Activated CD4-positive, CD25-positive, alpha-beta regulatory T cell treated with anti-CD3 and anti-CD28 coated beads, Interleukin-2, amount 50 U/mL, for 16 hours (primary cell): Measurements from ENCODE around the gene UNC119B.
"Not testable (repeated sequence)": the region's sequence is repeated elsewhere in the genome, so short reads cannot be mapped to it uniquely, and the experiment has no call there.

ENCODE experiments used
- DNase-seq: peaks from one replicate; pipeline ENCODE4 v3.0.0-alpha.2; 2020; ENCODE audit warnings: low read depth, low spot score

UNC119B gene

GRCh38 chr12:120710031-120710804, at the start of gene UNC119B:
TSS of gene UNC119B (plus strand) at chr12:120710458. CDS start at chr12:120710475, 17 bp downstream.
- peak; percentile 57 for DNase-seq

- DNase-seq = no peak
These were observed 48.8 kb upstream of the UNC119B start for GRCh38 chr12:120661432-120661831.

- no peak for DNase-seq
These were observed 47.4 kb upstream of the UNC119B start for GRCh38 chr12:120662879-120663278.

GRCh38 chr12:120663741-120664140, 46.5 kb upstream of the UNC119B start:
- no peak for DNase-seq

- DNase-seq = no peak
These were observed 43.5 kb upstream of the UNC119B start for GRCh38 chr12:120666571-120667390.

GRCh38 chr12:120668091-120668867, 42.0 kb upstream of the UNC119B start:
- no peak for DNase-seq

- DNase-seq = no peak
These were observed 41.1 kb upstream of the UNC119B start for GRCh38 chr12:120668868-120669840.

GRCh38 chr12:120670237-120670636, 40.0 kb upstream of the UNC119B start:
- not testable (repeated sequence) for DNase-seq

- no peak for DNase-seq
These were observed 39.6 kb upstream of the UNC119B start for GRCh38 chr12:120670667-120671066.

GRCh38 chr12:120674097-120674636, 36.1 kb upstream of the UNC119B start:
- DNase-seq = no peak

GRCh38 chr12:120677765-120678473, 32.3 kb upstream of the UNC119B start:
- no peak for DNase-seq

- DNase-seq = no peak
These were observed 31.7 kb upstream of the UNC119B start for GRCh38 chr12:120678572-120678971.

- DNase-seq = no peak
These were observed 30.0 kb upstream of the UNC119B start for GRCh38 chr12:120680165-120680738.

GRCh38 chr12:120684523-120684932, 25.7 kb upstream of the UNC119B start:
- no peak for DNase-seq

GRCh38 chr12:120685522-120685921, 24.7 kb upstream of the UNC119B start:
- DNase-seq = no peak

GRCh38 chr12:120686151-120686689, 24.0 kb upstream of the UNC119B start:
- DNase-seq = peak; percentile 93

- peak; percentile 98 for DNase-seq
These were observed 23.3 kb upstream of the UNC119B start, which contains the start of gene MLEC for GRCh38 chr12:120686690-120687577. TSS of gene MLEC (plus strand) at chr12:120687149. CDS start at chr12:120687297, 148 bp downstream.
